ENCODE data around the gene HS6ST3.
"Not testable (repeated sequence)": the region's sequence is repeated elsewhere in the genome, so short reads cannot be mapped to it uniquely, and the experiment has no call there.

HS6ST3 gene

GRCh38 chr13:96481482-96481881 is 391.6 kb downstream of the HS6ST3 start:
- H3K36me3 ChIP-seq (replicated peaks) = no peaks in the 10 kb centered on the region
- no peaks in the 10 kb centered on the region for H3K9me3 ChIP-seq
- in situ Hi-C loops (cut with MboI; ENCODE audit: low sequenced_read_pairs) = no loop called here
- no peaks in the 10 kb centered on the region for H3K4me1 ChIP-seq
- no peaks in the 10 kb centered on the region for H3K27me3 ChIP-seq (ENCODE audit: low read depth)
- no peak overlapping the region for H3K4me3 ChIP-seq
- no peak for DNase-seq (ENCODE audit: low spot score in 2 of 2)

- H3K9me3 ChIP-seq = no peaks in the 10 kb centered on the region
- no peak overlapping the region for H3K4me3 ChIP-seq
- no peaks in the 10 kb centered on the region for H3K27me3 ChIP-seq (ENCODE audit: low read depth)
- H3K4me1 ChIP-seq = no peaks in the 10 kb centered on the region
- in situ Hi-C loops (cut with MboI; ENCODE audit: low sequenced_read_pairs) = no loop called here
- DNase-seq (ENCODE audit: low spot score in 2 of 2) = no peak
- no peaks in the 10 kb centered on the region for H3K36me3 ChIP-seq (replicated peaks)
Observed at GRCh38 chr13:96490496-96490989, 400.6 kb downstream of the HS6ST3 start.

GRCh38 chr13:96491103-96491502 is 401.2 kb downstream of the HS6ST3 start:
- H3K27me3 ChIP-seq (ENCODE audit: low read depth) = no peaks in the 10 kb centered on the region
- no peaks in the 10 kb centered on the region for H3K4me1 ChIP-seq
- no peaks in the 10 kb centered on the region for H3K36me3 ChIP-seq (replicated peaks)
- H3K9me3 ChIP-seq = no peaks in the 10 kb centered on the region
- no peak overlapping the region for H3K4me3 ChIP-seq
- DNase-seq (ENCODE audit: low spot score in 2 of 2) = no peak
- in situ Hi-C loops (cut with MboI; ENCODE audit: low sequenced_read_pairs) = no loop called here

GRCh38 chr13:96492766-96493165 is 402.9 kb downstream of the HS6ST3 start:
- in situ Hi-C loops (cut with MboI; ENCODE audit: low sequenced_read_pairs) = no loop called here
- no peak for DNase-seq (ENCODE audit: low spot score in 2 of 2)
- H3K9me3 ChIP-seq = no peaks in the 10 kb centered on the region
- no peaks in the 10 kb centered on the region for H3K27me3 ChIP-seq (ENCODE audit: low read depth)
- H3K4me1 ChIP-seq = no peaks in the 10 kb centered on the region
- H3K4me3 ChIP-seq = no peak overlapping the region
- H3K36me3 ChIP-seq (replicated peaks) = no peaks in the 10 kb centered on the region

GRCh38 chr13:96499656-96500055 is 409.7 kb downstream of the HS6ST3 start:
- Histone ChIP-seq H3K9me3 (no peaks in the 10 kb centered on the region), H3K4me1 (peaks cover 4% of the 10 kb centered on the region), H3K36me3 (replicated peaks) (no peaks in the 10 kb centered on the region), H3K4me3 (no peak overlapping the region), H3K27me3 (ENCODE audit: low read depth) (no peaks in the 10 kb centered on the region)
- in situ Hi-C loops (cut with MboI; ENCODE audit: low sequenced_read_pairs) = no loop called here
- no peak for DNase-seq (ENCODE audit: low spot score in 2 of 2)

GRCh38 chr13:96500953-96501352 is 411.0 kb downstream of the HS6ST3 start:
- Histone ChIP-seq H3K4me3 (no peak overlapping the region), H3K27me3 (ENCODE audit: low read depth) (no peaks in the 10 kb centered on the region), H3K9me3 (no peaks in the 10 kb centered on the region), H3K36me3 (replicated peaks) (no peaks in the 10 kb centered on the region), H3K4me1 (peaks cover 4% of the 10 kb centered on the region)
- in situ Hi-C loops (cut with MboI; ENCODE audit: low sequenced_read_pairs) = no loop called here
- no peak for DNase-seq (ENCODE audit: low spot score in 2 of 2)

GRCh38 chr13:96503481-96503880 is 413.6 kb downstream of the HS6ST3 start:
- H3K9me3 ChIP-seq = no peaks in the 10 kb centered on the region
- peaks cover 19% of the 10 kb centered on the region for H3K4me1 ChIP-seq
- no peak for DNase-seq (ENCODE audit: low spot score in 2 of 2)
- no peaks in the 10 kb centered on the region for H3K27me3 ChIP-seq (ENCODE audit: low read depth)
- H3K36me3 ChIP-seq (replicated peaks) = no peaks in the 10 kb centered on the region
- in situ Hi-C loops (cut with MboI; ENCODE audit: low sequenced_read_pairs) = no loop called here
- no peak overlapping the region for H3K4me3 ChIP-seq

GRCh38 chr13:96511587-96511986 is 421.7 kb downstream of the HS6ST3 start:
- Histone ChIP-seq H3K27me3 (ENCODE audit: low read depth) (no peaks in the 10 kb centered on the region), H3K4me3 (no peak overlapping the region), H3K9me3 (no peaks in the 10 kb centered on the region), H3K4me1 (peaks cover 11% of the 10 kb centered on the region), H3K36me3 (replicated peaks) (no peaks in the 10 kb centered on the region)
- no peak for DNase-seq (ENCODE audit: low spot score in 2 of 2)
- in situ Hi-C loops (cut with MboI; ENCODE audit: low sequenced_read_pairs) = no loop called here

GRCh38 chr13:96519380-96519779 is 429.5 kb downstream of the HS6ST3 start:
- no peak overlapping the region for H3K4me3 ChIP-seq
- H3K9me3 ChIP-seq = no peaks in the 10 kb centered on the region
- no peak for DNase-seq (ENCODE audit: low spot score in 2 of 2)
- no peaks in the 10 kb centered on the region; the same call in 1 of the 2 replicates for H3K4me1 ChIP-seq
- H3K36me3 ChIP-seq (replicated peaks) = no peaks in the 10 kb centered on the region
- no peaks in the 10 kb centered on the region for H3K27me3 ChIP-seq (ENCODE audit: low read depth)
- in situ Hi-C loops (cut with MboI; ENCODE audit: low sequenced_read_pairs) = no loop called here

- H3K4me3 ChIP-seq; H3K36me3 ChIP-seq (replicated peaks); H3K27me3 ChIP-seq (ENCODE audit: low read depth); in situ Hi-C loops (cut with MboI; ENCODE audit: low sequenced_read_pairs); H3K9me3 ChIP-seq: not testable (repeated sequence)
- peaks cover 15% of the 10 kb centered on the region for H3K4me1 ChIP-seq
- DNase-seq (ENCODE audit: low spot score in 2 of 2) = peak in 1 of 2 experiments; percentile 10
Observed at GRCh38 chr13:96524398-96525020, 434.6 kb downstream of the HS6ST3 start.

GRCh38 chr13:96525715-96526114 is 435.8 kb downstream of the HS6ST3 start:
- H3K4me3 ChIP-seq = no peak overlapping the region
- H3K27me3 ChIP-seq (ENCODE audit: low read depth) = no peaks in the 10 kb centered on the region
- DNase-seq (ENCODE audit: low spot score in 2 of 2) = peak in 1 of 2 experiments; percentile 50

GRCh38 chr13:96527497-96527896 is 437.6 kb downstream of the HS6ST3 start:
- Histone ChIP-seq H3K27me3 (ENCODE audit: low read depth) (no peaks in the 10 kb centered on the region), H3K9me3 (no peaks in the 10 kb centered on the region), H3K4me3 (no peak overlapping the region), H3K4me1 (peaks cover 15% of the 10 kb centered on the region), H3K36me3 (replicated peaks) (no peaks in the 10 kb centered on the region)
- no peak for DNase-seq (ENCODE audit: low spot score in 2 of 2)
- in situ Hi-C loops (cut with MboI; ENCODE audit: low sequenced_read_pairs) = no loop called here

More at GRCh38 chr13:96525715-96526114, 435.8 kb downstream of the HS6ST3 start:
- Histone ChIP-seq H3K36me3 (replicated peaks) (no peaks in the 10 kb centered on the region), H3K9me3 (no peaks in the 10 kb centered on the region), H3K4me1 (peaks cover 15% of the 10 kb centered on the region)
- in situ Hi-C loops (cut with MboI; ENCODE audit: low sequenced_read_pairs) = no loop called here

- in situ Hi-C loops (cut with MboI; ENCODE audit: low sequenced_read_pairs) = no loop called here
- no peaks in the 10 kb centered on the region for H3K27me3 ChIP-seq (ENCODE audit: low read depth)
- no peak for DNase-seq (ENCODE audit: low spot score in 2 of 2)
- no peaks in the 10 kb centered on the region for H3K9me3 ChIP-seq
- H3K4me3 ChIP-seq = no peak overlapping the region
- H3K4me1 ChIP-seq = no peaks in the 10 kb centered on the region
- H3K36me3 ChIP-seq (replicated peaks) = no peaks in the 10 kb centered on the region
Observed at GRCh38 chr13:96532804-96533203, 442.9 kb downstream of the HS6ST3 start.

GRCh38 chr13:96533408-96533807 is 443.5 kb downstream of the HS6ST3 start:
- H3K4me3 ChIP-seq = no peak overlapping the region
- H3K9me3 ChIP-seq = no peaks in the 10 kb centered on the region
- H3K4me1 ChIP-seq = no peaks in the 10 kb centered on the region
- H3K27me3 ChIP-seq (ENCODE audit: low read depth) = no peaks in the 10 kb centered on the region
- in situ Hi-C loops (cut with MboI; ENCODE audit: low sequenced_read_pairs) = no loop called here
- DNase-seq (ENCODE audit: low spot score in 2 of 2) = no peak
- H3K36me3 ChIP-seq (replicated peaks) = no peaks in the 10 kb centered on the region

GRCh38 chr13:96539791-96540190 is 449.9 kb downstream of the HS6ST3 start:
- no peaks in the 10 kb centered on the region for H3K36me3 ChIP-seq (replicated peaks)
- in situ Hi-C loops (cut with MboI; ENCODE audit: low sequenced_read_pairs) = no loop called here
- H3K4me3 ChIP-seq = no peak overlapping the region
- H3K9me3 ChIP-seq = no peaks in the 10 kb centered on the region
- DNase-seq (ENCODE audit: low spot score in 2 of 2) = no peak
- H3K4me1 ChIP-seq = peaks cover 6% of the 10 kb centered on the region; the same call in 1 of the 2 replicates
- H3K27me3 ChIP-seq (ENCODE audit: low read depth) = no peaks in the 10 kb centered on the region

Measured in HAP-1 (cell line).